ENCODE data around the gene COQ9.
A peak's percentile ranks its signal among the peaks of the same experiment; 100 is the strongest.
"Not testable (repeated sequence)": the region's sequence is repeated elsewhere in the genome, so short reads cannot be mapped to it uniquely, and the experiment has no call there.

Gene COQ9

GRCh38 chr16:57447186-57447962, at the start of gene COQ9, which contains the start of gene CIAPIN1:
Gene COQ9 (plus strand): TSS chr16:57447479. CDS start chr16:57447506, 27 bp downstream.
Gene CIAPIN1 (minus strand): TSS chr16:57447385. CDS start chr16:57440928, 6,457 bp downstream.
- Histone ChIP-seq H3K9me3 (ENCODE audit: control insufficient read depth, insufficient read depth, low read depth, low read length) (no peaks in the 10 kb centered on the region; the same call in 1 of the 2 replicates), H3K4me1 (ENCODE audit: control insufficient read depth, insufficient read depth, low read length) (peaks cover 9% of the 10 kb centered on the region; the same call in 1 of the 2 replicates), H3K36me3 (ENCODE audit: control insufficient read depth, insufficient read depth, low read length) (peaks cover 22% of the 10 kb centered on the region), H3K27ac (ENCODE audit: low read depth, low read length) (peak within 1 kb of the TSS; percentile 90), H3K9ac (ENCODE audit: low read length) (peak within 1 kb of the TSS; percentile 95), H3K27me3 (ENCODE audit: control insufficient read depth, insufficient read depth, low read length) (no peaks in the 10 kb centered on the region), H3K4me3 (ENCODE audit: low read depth, low read length) (peak within 1 kb of the TSS; percentile 91)

- H3K4me1 ChIP-seq (ENCODE audit: control insufficient read depth, insufficient read depth, low read length); H3K4me3 ChIP-seq (ENCODE audit: low read depth, low read length); H3K27me3 ChIP-seq (ENCODE audit: control insufficient read depth, insufficient read depth, low read length); H3K9me3 ChIP-seq (ENCODE audit: control insufficient read depth, insufficient read depth, low read depth, low read length); H3K27ac ChIP-seq (ENCODE audit: low read depth, low read length); H3K9ac ChIP-seq (ENCODE audit: low read length); H3K36me3 ChIP-seq (ENCODE audit: control insufficient read depth, insufficient read depth, low read length): not testable (repeated sequence)
These were observed 49.8 kb upstream of the COQ9 start for GRCh38 chr16:57397493-57397892.

GRCh38 chr16:57401943-57402640, 45.2 kb upstream of the COQ9 start:
- Histone ChIP-seq H3K9ac (ENCODE audit: low read length) (no peak overlapping the region), H3K4me3 (ENCODE audit: low read depth, low read length) (no peak overlapping the region), H3K9me3 (ENCODE audit: control insufficient read depth, insufficient read depth, low read depth, low read length) (no peaks in the 10 kb centered on the region), H3K27me3 (ENCODE audit: control insufficient read depth, insufficient read depth, low read length) (0 out of 2 replicates have a peak, but pooled peaks cover 4% of the 10 kb centered on the region), H3K36me3 (ENCODE audit: control insufficient read depth, insufficient read depth, low read length) (no peaks in the 10 kb centered on the region), H3K4me1 (ENCODE audit: control insufficient read depth, insufficient read depth, low read length) (no peaks in the 10 kb centered on the region), H3K27ac (ENCODE audit: low read depth, low read length) (no peak overlapping the region)

- Histone ChIP-seq H3K4me3 (ENCODE audit: low read depth, low read length) (no peak within 1 kb of the TSS), H3K27me3 (ENCODE audit: control insufficient read depth, insufficient read depth, low read length) (0 out of 2 replicates have a peak, but pooled peaks cover 4% of the 10 kb centered on the region), H3K36me3 (ENCODE audit: control insufficient read depth, insufficient read depth, low read length) (no peaks in the 10 kb centered on the region), H3K9ac (ENCODE audit: low read length) (no peak within 1 kb of the TSS), H3K27ac (ENCODE audit: low read depth, low read length) (no peak within 1 kb of the TSS), H3K4me1 (ENCODE audit: control insufficient read depth, insufficient read depth, low read length) (no peaks in the 10 kb centered on the region), H3K9me3 (ENCODE audit: control insufficient read depth, insufficient read depth, low read depth, low read length) (no peaks in the 10 kb centered on the region)
These were observed 43.1 kb upstream of the COQ9 start, which contains the start of gene CCL17 for GRCh38 chr16:57403965-57404817. Gene CCL17 (plus strand): TSS chr16:57404767. CDS start chr16:57413933, 9,166 bp downstream.

GRCh38 chr16:57405097-57405496, 42.2 kb upstream of the COQ9 start:
- no peak overlapping the region for H3K4me3 ChIP-seq (ENCODE audit: low read depth, low read length)
- no peak overlapping the region for H3K9ac ChIP-seq (ENCODE audit: low read length)
- no peaks in the 10 kb centered on the region for H3K9me3 ChIP-seq (ENCODE audit: control insufficient read depth, insufficient read depth, low read depth, low read length)
- H3K27me3 ChIP-seq (ENCODE audit: control insufficient read depth, insufficient read depth, low read length), result 0 out of 2 replicates have a peak, but pooled peaks cover 4% of the 10 kb centered on the region
- no peak overlapping the region for H3K27ac ChIP-seq (ENCODE audit: low read depth, low read length)
- no peaks in the 10 kb centered on the region for H3K36me3 ChIP-seq (ENCODE audit: control insufficient read depth, insufficient read depth, low read length)
- no peaks in the 10 kb centered on the region for H3K4me1 ChIP-seq (ENCODE audit: control insufficient read depth, insufficient read depth, low read length)

- no peak overlapping the region for H3K4me3 ChIP-seq (ENCODE audit: low read depth, low read length)
- H3K4me1 ChIP-seq (ENCODE audit: control insufficient read depth, insufficient read depth, low read length), result peaks cover 2% of the 10 kb centered on the region; the same call in 1 of the 2 replicates
- H3K9ac ChIP-seq (ENCODE audit: low read length), result no peak overlapping the region
- 0 out of 2 replicates have a peak, but pooled peaks cover 4% of the 10 kb centered on the region for H3K27me3 ChIP-seq (ENCODE audit: control insufficient read depth, insufficient read depth, low read length)
- no peak overlapping the region for H3K27ac ChIP-seq (ENCODE audit: low read depth, low read length)
- H3K9me3 ChIP-seq (ENCODE audit: control insufficient read depth, insufficient read depth, low read depth, low read length), result no peaks in the 10 kb centered on the region
- no peaks in the 10 kb centered on the region for H3K36me3 ChIP-seq (ENCODE audit: control insufficient read depth, insufficient read depth, low read length)
These were observed 40.4 kb upstream of the COQ9 start for GRCh38 chr16:57406881-57407280.

- Histone ChIP-seq H3K9me3 (ENCODE audit: control insufficient read depth, insufficient read depth, low read depth, low read length) (no peaks in the 10 kb centered on the region), H3K4me1 (ENCODE audit: control insufficient read depth, insufficient read depth, low read length) (peaks cover 2% of the 10 kb centered on the region; the same call in 1 of the 2 replicates), H3K9ac (ENCODE audit: low read length) (no peak overlapping the region), H3K36me3 (ENCODE audit: control insufficient read depth, insufficient read depth, low read length) (no peaks in the 10 kb centered on the region), H3K27ac (ENCODE audit: low read depth, low read length) (no peak overlapping the region), H3K4me3 (ENCODE audit: low read depth, low read length) (no peak overlapping the region), H3K27me3 (ENCODE audit: control insufficient read depth, insufficient read depth, low read length) (0 out of 2 replicates have a peak, but pooled peaks cover 4% of the 10 kb centered on the region)
These were observed 39.5 kb upstream of the COQ9 start for GRCh38 chr16:57407521-57408353.

- H3K4me1 ChIP-seq (ENCODE audit: control insufficient read depth, insufficient read depth, low read length), result peaks cover 2% of the 10 kb centered on the region; the same call in 1 of the 2 replicates
- H3K27me3 ChIP-seq (ENCODE audit: control insufficient read depth, insufficient read depth, low read length), result 0 out of 2 replicates have a peak, but pooled peaks cover 4% of the 10 kb centered on the region
- no peak overlapping the region for H3K27ac ChIP-seq (ENCODE audit: low read depth, low read length)
- H3K9ac ChIP-seq (ENCODE audit: low read length), result no peak overlapping the region
- no peaks in the 10 kb centered on the region for H3K36me3 ChIP-seq (ENCODE audit: control insufficient read depth, insufficient read depth, low read length)
- H3K4me3 ChIP-seq (ENCODE audit: low read depth, low read length), result no peak overlapping the region
- no peaks in the 10 kb centered on the region for H3K9me3 ChIP-seq (ENCODE audit: control insufficient read depth, insufficient read depth, low read depth, low read length)
These were observed 38.2 kb upstream of the COQ9 start for GRCh38 chr16:57409065-57409464.

GRCh38 chr16:57409870-57410587, 37.2 kb upstream of the COQ9 start:
- no peaks in the 10 kb centered on the region for H3K27me3 ChIP-seq (ENCODE audit: control insufficient read depth, insufficient read depth, low read length)
- H3K4me3 ChIP-seq (ENCODE audit: low read depth, low read length), result no peak overlapping the region
- H3K9ac ChIP-seq (ENCODE audit: low read length), result no peak overlapping the region
- H3K4me1 ChIP-seq (ENCODE audit: control insufficient read depth, insufficient read depth, low read length), result peaks cover 2% of the 10 kb centered on the region; the same call in 1 of the 2 replicates
- H3K9me3 ChIP-seq (ENCODE audit: control insufficient read depth, insufficient read depth, low read depth, low read length), result no peaks in the 10 kb centered on the region
- H3K27ac ChIP-seq (ENCODE audit: low read depth, low read length), result no peak overlapping the region
- no peaks in the 10 kb centered on the region for H3K36me3 ChIP-seq (ENCODE audit: control insufficient read depth, insufficient read depth, low read length)
